ENCODE data around the gene PPIP5K1. TPM values are rescaled to one million over a fixed set of nuclear protein-coding genes. Genes with fewer than 3 reads are reported as not detected.
"Not testable (repeated sequence)": the region's sequence is repeated elsewhere in the genome, so short reads cannot be mapped to it uniquely, and the experiment has no call there.

The PPIP5K1 gene
- total RNA-seq, 1 donor from 2014 or later: 52.1 TPM

- peaks cover 12% of the 10 kb centered on the region for H3K27me3 Mint-ChIP-seq
- H3K27ac Mint-ChIP-seq; H3K36me3 Mint-ChIP-seq (ENCODE audit: insufficient read depth); H3K4me1 Mint-ChIP-seq (ENCODE audit: low read depth); DNase-seq (ENCODE audit: low spot score, unreplicated experiment); H3K9me3 Mint-ChIP-seq (ENCODE audit: low read depth); H3K4me3 Mint-ChIP-seq (ENCODE audit: low read depth): not testable (repeated sequence)
Observed at GRCh38 chr15:43592841-43593240, 2.8 kb upstream of the PPIP5K1 start.

GRCh38 chr15:43574607-43575006, 15.4 kb downstream of the PPIP5K1 start:
- H3K9me3 Mint-ChIP-seq (ENCODE audit: low read depth); H3K4me1 Mint-ChIP-seq (ENCODE audit: low read depth); H3K27me3 Mint-ChIP-seq; H3K4me3 Mint-ChIP-seq (ENCODE audit: low read depth); DNase-seq (ENCODE audit: low spot score, unreplicated experiment); H3K36me3 Mint-ChIP-seq (ENCODE audit: insufficient read depth); H3K27ac Mint-ChIP-seq: not testable (repeated sequence)

DNA sequence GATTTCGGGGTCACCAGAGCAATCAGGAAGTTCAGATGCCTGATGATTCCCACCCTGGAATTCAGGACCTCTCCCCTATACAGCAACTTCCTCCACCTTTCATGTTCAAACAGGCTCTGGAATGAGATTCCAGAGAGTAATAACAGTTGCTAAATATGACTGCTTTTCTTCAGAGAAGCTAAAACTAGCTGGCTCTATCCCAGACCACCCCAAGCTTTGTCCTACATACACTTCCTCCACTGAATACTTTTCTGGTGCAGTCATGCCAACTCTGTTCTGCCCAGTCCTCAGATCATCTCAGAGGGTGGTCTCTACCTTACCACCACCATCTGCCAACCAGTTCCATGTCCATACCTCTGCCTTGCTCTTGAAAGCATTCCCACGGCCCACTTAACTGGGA, 23.4 kb downstream of the PPIP5K1 start:
- H3K4me1 Mint-ChIP-seq (ENCODE audit: low read depth); H3K4me3 Mint-ChIP-seq (ENCODE audit: low read depth); H3K9me3 Mint-ChIP-seq (ENCODE audit: low read depth); DNase-seq (ENCODE audit: low spot score, unreplicated experiment); H3K36me3 Mint-ChIP-seq (ENCODE audit: insufficient read depth); H3K27ac Mint-ChIP-seq; H3K27me3 Mint-ChIP-seq: not testable (repeated sequence)

- H3K27ac Mint-ChIP-seq; H3K36me3 Mint-ChIP-seq (ENCODE audit: insufficient read depth); H3K4me1 Mint-ChIP-seq (ENCODE audit: low read depth); H3K9me3 Mint-ChIP-seq (ENCODE audit: low read depth); H3K4me3 Mint-ChIP-seq (ENCODE audit: low read depth); H3K27me3 Mint-ChIP-seq; DNase-seq (ENCODE audit: low spot score, unreplicated experiment): not testable (repeated sequence)
Observed at GRCh38 chr15:43563793-43564192, 26.2 kb downstream of the PPIP5K1 start.

- not testable (repeated sequence) for H3K4me1 Mint-ChIP-seq (ENCODE audit: low read depth); H3K4me3 Mint-ChIP-seq (ENCODE audit: low read depth); H3K36me3 Mint-ChIP-seq (ENCODE audit: insufficient read depth); DNase-seq (ENCODE audit: low spot score, unreplicated experiment); H3K9me3 Mint-ChIP-seq (ENCODE audit: low read depth); H3K27me3 Mint-ChIP-seq; H3K27ac Mint-ChIP-seq
Observed at GRCh38 chr15:43562753-43563152, 27.3 kb downstream of the PPIP5K1 start.

DNA sequence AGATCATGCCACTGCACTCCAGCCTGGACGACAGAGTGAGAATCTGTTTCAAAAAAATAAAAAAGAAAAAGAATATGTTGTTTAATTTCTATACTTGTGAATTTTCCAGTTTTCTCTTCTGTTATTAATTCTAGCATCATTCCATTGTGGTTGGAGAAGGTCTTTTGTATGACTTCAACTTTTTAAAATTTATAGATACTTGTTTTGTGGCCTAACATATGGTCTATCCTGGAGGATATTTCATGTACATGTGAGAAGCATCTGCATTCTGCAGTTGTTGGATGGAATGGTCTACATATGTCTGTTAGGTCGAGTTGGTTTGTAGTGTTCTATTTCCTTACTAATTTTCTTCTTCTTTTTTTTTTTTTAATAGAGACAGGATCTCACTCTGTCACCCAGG, 37.0 kb downstream of the PPIP5K1 start:
- TF ChIP-seq, protein P1, sequence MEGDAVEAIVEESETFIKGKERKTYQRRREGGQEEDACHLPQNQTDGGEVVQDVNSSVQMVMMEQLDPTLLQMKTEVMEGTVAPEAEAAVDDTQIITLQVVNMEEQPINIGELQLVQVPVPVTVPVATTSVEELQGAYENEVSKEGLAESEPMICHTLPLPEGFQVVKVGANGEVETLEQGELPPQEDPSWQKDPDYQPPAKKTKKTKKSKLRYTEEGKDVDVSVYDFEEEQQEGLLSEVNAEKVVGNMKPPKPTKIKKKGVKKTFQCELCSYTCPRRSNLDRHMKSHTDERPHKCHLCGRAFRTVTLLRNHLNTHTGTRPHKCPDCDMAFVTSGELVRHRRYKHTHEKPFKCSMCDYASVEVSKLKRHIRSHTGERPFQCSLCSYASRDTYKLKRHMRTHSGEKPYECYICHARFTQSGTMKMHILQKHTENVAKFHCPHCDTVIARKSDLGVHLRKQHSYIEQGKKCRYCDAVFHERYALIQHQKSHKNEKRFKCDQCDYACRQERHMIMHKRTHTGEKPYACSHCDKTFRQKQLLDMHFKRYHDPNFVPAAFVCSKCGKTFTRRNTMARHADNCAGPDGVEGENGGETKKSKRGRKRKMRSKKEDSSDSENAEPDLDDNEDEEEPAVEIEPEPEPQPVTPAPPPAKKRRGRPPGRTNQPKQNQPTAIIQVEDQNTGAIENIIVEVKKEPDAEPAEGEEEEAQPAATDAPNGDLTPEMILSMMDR (IDR thresholded peaks at IDR 0.05; ENCODE audit: unreplicated experiment): no peak
- peaks cover 7% of the 10 kb centered on the region for H3K36me3 Mint-ChIP-seq (ENCODE audit: insufficient read depth)
- no peaks in the 10 kb centered on the region for H3K27me3 Mint-ChIP-seq
- H3K27ac Mint-ChIP-seq: no peak overlapping the region
- no peak for DNase-seq (ENCODE audit: low spot score, unreplicated experiment)
- no peak overlapping the region for H3K4me3 Mint-ChIP-seq (ENCODE audit: low read depth)
- no peaks in the 10 kb centered on the region for H3K4me1 Mint-ChIP-seq (ENCODE audit: low read depth)
- no peaks in the 10 kb centered on the region for H3K9me3 Mint-ChIP-seq (ENCODE audit: low read depth)

DNA sequence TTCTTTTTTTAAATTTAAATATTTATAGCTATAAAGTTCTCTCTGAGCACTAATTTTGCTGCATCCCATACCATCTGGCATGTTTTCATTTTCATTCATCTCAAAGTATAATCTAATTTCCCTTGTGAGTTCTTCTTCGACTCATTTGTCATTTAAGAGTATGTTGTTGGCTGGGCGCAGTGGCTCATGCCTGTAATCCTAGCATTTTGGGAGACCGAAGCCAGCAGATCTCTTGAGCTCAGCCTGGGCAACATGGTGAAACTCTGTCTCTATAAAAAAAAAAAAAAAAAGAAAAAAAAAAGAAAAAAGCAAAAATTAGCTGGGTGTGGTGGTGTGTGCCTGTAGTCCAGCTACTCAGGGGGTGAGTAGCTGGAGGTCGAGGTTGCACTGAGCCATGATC, 37.8 kb downstream of the PPIP5K1 start:
- H3K9me3 Mint-ChIP-seq (ENCODE audit: low read depth): peaks cover 4% of the 10 kb centered on the region
- no peaks in the 10 kb centered on the region for H3K27me3 Mint-ChIP-seq
- peaks cover 12% of the 10 kb centered on the region for H3K36me3 Mint-ChIP-seq (ENCODE audit: insufficient read depth)
- H3K4me3 Mint-ChIP-seq (ENCODE audit: low read depth): no peak overlapping the region
- no peak for DNase-seq (ENCODE audit: low spot score, unreplicated experiment)
- H3K27ac Mint-ChIP-seq: no peak overlapping the region
- TF ChIP-seq, protein P1 (IDR thresholded peaks at IDR 0.05; ENCODE audit: unreplicated experiment): no peak
- H3K4me1 Mint-ChIP-seq (ENCODE audit: low read depth): no peaks in the 10 kb centered on the region

DNA sequence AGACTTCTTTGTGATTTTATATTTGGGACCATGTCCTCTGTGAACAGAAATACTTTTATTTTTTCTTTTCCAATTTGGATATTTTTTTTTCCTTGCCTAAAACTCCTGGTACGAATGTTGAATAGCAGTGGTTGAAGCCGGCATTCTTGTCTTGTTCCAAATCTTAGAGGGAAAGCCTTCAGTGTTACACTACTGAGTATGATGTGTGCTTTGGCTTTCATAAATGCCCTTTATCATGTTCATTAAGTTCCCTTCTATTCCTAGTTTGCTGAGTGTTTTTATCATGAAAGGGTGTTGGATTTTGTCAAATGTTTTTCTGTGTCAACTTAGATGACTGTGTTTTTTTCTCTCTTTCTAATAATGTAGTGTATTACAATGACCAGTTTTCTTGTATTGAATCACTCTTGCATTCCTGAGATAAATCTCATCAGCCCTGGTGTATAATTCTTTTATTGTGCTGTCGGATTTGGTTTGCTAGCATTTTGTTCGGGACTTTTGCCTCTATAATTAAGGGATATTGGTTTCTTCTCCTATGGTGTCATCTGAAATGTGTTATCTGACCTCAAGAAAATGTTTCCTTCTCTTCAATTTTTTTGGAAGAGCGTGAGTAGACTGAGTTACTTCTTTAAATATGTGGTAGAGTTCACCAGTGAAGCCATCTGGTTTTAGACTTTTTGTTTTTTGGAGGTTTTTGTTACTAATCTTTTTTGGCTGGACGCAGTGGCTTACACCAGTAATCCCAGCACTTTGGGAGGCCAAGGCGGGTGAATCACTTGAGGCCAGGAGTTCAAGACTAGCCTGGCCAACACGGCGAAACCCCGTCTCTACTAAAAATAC, 39.3 kb downstream of the PPIP5K1 start:
- Mint-ChIP-seq H3K9me3 (ENCODE audit: low read depth) (peaks cover 8% of the 10 kb centered on the region), H3K27me3 (no peaks in the 10 kb centered on the region), H3K27ac (no peak overlapping the region), H3K36me3 (ENCODE audit: insufficient read depth) (peaks cover 16% of the 10 kb centered on the region), H3K4me3 (ENCODE audit: low read depth) (no peak overlapping the region), H3K4me1 (ENCODE audit: low read depth) (no peaks in the 10 kb centered on the region)
- TF ChIP-seq, protein P1 (IDR thresholded peaks at IDR 0.05; ENCODE audit: unreplicated experiment): no peak
- no peak for DNase-seq (ENCODE audit: low spot score, unreplicated experiment)
